Stimulated activated effector memory CD8-positive, alpha-beta T cell treated with anti-CD3 and anti-CD28 coated beads, Interleukin-12 subunit alpha, Interleukin-12 subunit beta, amount 100 ng/mL, for 72 hours (primary cell): ENCODE results near the gene ZNF43.
A peak's percentile ranks its signal among the peaks of the same experiment; 100 is the strongest.
"Not testable (repeated sequence)": the region's sequence is repeated elsewhere in the genome, so short reads cannot be mapped to it uniquely, and the experiment has no call there.

Experiments
- ATAC-seq: fragments of 150-1000 bp; cut with Tn5 transposase; 2 replicates; pipeline ENCODE4 v1.10.0; 2021
- DNase-seq, 2 donors: peaks; one replicate each; pipeline ENCODE4 v3.0.0; 2021 to 2022; ENCODE audit warnings: low spot score in 2 of 2
- H3K27ac Mint-ChIP-seq: one replicate; pipeline ENCODE4 v1.8.0; 2022; ENCODE audit warnings: mild to moderate bottlenecking, mixed read lengths
- H3K36me3 Mint-ChIP-seq: one replicate; pipeline ENCODE4 v1.8.0; 2022; ENCODE audit warnings: mild to moderate bottlenecking, mixed read lengths
- H3K4me1 Mint-ChIP-seq: one replicate; pipeline ENCODE4 v1.8.0; 2022; ENCODE audit warnings: mixed read lengths
- H3K4me3 Mint-ChIP-seq: one replicate; pipeline ENCODE4 v1.8.0; 2022; ENCODE audit warnings: mild to moderate bottlenecking, mixed read lengths
- H3K9me3 Mint-ChIP-seq: one replicate; pipeline ENCODE4 v1.8.0; 2022; ENCODE audit warnings: mixed read lengths

ZNF43 gene

DNA sequence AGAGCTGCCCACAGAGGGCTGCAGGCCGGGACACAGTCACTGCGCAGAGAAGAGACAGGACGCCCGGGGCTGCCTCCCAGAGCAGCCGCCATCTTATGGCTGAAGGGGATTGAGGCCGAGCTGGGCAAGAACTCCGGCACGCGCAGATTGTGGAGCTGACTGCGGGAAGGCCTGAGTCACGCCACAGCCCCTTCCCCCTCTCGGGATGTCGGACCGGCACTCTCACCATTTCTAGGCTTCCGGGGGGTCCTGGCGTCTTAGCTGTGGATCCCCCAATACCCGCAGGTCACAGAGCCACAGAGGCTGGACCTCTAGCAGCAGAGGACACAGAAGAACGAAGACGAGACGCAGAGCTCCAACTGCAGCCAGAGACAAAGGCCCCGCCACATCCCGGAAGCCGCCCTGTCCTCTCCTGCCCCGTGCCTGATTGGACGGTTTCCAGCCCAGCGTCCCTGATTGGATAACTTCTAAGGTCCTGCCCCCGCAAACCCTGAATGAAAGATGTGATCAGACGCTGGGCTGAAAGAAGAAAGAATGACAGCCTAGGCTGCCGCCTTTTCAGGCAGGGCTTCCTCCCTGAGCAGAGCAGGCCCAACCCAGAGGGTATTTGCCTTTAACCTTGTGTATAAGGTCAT lies at the start of gene ZNF43:
TSS of gene ZNF43 (minus strand) at position 373 of the 635 bp plus-strand sequence. CDS start at position 229, 144 bp downstream.
- DNase-seq, result peak; percentile 78 to 94
- H3K4me3 Mint-ChIP-seq, result peak within 1 kb of the TSS; percentile 99
- ATAC-seq, result peak; percentile 98
- H3K9me3 Mint-ChIP-seq, result no peaks in the 10 kb centered on the region
- H3K36me3 Mint-ChIP-seq, result peaks cover 64% of the 10 kb centered on the region
- peak within 1 kb of the TSS; percentile 99 for H3K27ac Mint-ChIP-seq
- peaks cover 23% of the 10 kb centered on the region for H3K4me1 Mint-ChIP-seq

DNA sequence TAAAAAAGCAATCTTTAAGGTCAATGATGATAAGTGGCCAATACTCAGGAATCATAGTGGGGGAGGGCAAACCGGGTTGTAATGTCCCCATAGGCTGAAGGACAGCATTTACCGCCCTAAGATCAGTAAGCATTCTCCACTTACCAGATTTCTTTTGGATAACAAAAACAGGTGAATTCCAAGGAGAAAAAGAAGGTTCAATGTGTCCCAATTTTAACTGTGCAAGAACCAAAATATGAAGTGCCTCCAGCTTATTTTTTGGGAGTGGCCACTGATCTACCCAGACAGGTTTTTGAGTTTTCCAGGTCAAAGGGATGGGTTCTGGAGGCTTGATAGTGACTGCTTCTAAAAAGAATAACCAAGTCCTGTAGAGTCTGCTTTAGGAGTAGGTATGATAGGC lies 49.5 kb upstream of the ZNF43 start:
- not testable (repeated sequence) for H3K4me1 Mint-ChIP-seq, H3K4me3 Mint-ChIP-seq, H3K9me3 Mint-ChIP-seq, DNase-seq, ATAC-seq, H3K27ac Mint-ChIP-seq, H3K36me3 Mint-ChIP-seq

DNA sequence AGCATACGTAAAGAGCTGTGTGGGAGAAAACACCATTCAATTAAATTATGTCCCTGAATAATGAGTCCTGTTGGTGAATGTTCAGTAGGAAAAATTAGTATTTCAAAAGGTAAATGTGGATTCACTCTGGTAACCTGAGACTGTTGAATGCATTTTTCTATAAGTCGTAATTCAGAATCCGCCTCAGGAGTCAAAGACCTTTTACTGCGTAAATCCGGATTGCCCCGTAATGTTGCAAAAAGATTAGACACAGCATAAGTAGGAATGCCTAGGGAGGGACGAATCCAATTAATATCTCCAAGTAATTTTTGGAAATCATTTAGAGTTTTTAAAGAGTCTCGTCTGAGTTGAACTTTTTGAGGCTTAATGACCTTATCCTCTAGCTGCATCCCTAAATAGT lies 48.8 kb upstream of the ZNF43 start:
- not testable (repeated sequence) for H3K36me3 Mint-ChIP-seq, H3K4me1 Mint-ChIP-seq, ATAC-seq, H3K27ac Mint-ChIP-seq, H3K9me3 Mint-ChIP-seq, DNase-seq, H3K4me3 Mint-ChIP-seq

DNA sequence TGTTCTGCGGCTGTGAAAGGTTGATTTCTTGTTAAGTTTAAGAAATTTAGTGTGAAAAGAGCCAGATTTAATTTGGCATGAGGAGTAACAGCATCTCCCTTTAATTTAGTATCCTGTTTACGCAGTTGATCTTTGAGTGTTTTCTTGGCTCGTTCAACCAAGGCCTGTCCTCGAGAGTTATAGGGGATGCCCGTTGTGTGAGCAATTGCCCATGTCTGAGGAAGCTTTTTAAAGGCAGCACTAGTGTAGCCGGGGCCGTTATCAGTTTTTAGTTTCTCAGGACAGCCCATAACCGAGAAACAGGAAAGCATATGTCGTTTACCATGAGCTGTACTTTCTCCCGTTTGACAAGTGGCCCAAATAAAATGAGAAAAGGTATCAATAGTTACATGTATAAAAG lies 47.5 kb upstream of the ZNF43 start:
- no peak overlapping the region for H3K27ac Mint-ChIP-seq
- H3K4me3 Mint-ChIP-seq, result no peak overlapping the region
- no peaks in the 10 kb centered on the region for H3K9me3 Mint-ChIP-seq
- no peaks in the 10 kb centered on the region for H3K4me1 Mint-ChIP-seq
- ATAC-seq (no peak), DNase-seq (no peak)
- no peaks in the 10 kb centered on the region for H3K36me3 Mint-ChIP-seq

DNA sequence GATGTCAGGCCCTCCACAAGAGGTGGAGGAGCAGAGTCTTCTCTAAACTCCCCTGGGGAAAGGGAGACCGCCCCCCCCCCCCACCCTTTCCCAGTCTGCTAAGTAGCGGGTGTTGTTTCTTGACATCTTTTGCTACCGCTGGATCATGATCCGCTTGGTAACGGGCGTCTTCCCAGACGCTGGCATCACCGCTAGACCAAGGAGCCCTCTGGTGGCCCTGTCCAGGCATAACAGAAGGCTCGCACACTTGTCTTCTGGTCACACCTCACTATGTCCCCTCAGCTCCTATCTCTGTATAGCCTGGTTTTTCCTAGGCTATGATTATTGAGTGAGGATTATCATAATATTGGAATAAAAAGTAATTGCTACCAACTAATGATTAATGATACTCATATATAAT lies 44.8 kb upstream of the ZNF43 start:
- DNase-seq, H3K4me1 Mint-ChIP-seq, H3K27ac Mint-ChIP-seq, H3K9me3 Mint-ChIP-seq, H3K36me3 Mint-ChIP-seq, H3K4me3 Mint-ChIP-seq, ATAC-seq: not testable (repeated sequence)

DNA sequence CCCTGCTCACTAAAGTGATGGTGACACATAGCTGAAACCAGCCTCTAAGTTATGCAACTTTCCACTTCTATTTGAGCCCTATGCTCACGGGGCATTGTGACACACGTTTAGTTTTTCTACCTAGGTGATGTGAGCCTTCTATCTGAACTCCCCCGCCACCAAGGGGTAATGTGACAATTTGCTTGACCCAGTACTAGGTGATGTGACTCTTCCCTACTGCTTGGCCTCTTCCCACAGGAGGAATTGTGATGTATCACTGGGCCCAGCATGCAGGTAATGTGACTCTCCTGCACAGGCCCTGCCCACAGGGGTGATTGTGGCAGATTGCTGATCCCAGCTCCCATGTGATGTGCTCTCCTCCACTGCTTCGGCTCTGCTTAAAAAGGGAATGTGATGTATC lies 42.7 kb upstream of the ZNF43 start:
- Mint-ChIP-seq H3K27ac (no peak overlapping the region), H3K36me3 (no peaks in the 10 kb centered on the region), H3K4me1 (no peaks in the 10 kb centered on the region), H3K9me3 (no peaks in the 10 kb centered on the region), H3K4me3 (no peak overlapping the region)
- DNase-seq, result no peak
- peak; percentile 24 for ATAC-seq

DNA sequence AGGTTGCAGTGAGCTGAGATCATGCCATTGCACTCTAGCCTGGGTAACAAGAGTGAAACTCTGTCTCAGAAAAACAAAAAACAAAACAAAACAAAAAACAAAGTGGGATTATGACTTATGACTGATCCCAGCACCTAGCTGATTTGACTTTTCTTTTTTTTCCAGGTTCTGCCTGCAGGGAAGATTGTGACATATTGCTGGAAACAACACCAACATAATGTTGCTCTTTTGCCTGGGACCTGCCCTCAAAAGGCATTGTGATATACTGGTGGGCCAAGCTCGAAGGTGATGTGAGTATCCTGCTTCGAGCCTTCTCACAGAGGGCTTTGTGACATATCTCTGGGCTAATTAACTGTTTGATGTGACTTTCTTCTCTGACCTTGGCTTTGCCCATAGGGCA lies 42.0 kb upstream of the ZNF43 start:
- Mint-ChIP-seq H3K36me3 (no peaks in the 10 kb centered on the region), H3K9me3 (no peaks in the 10 kb centered on the region), H3K4me3 (no peak overlapping the region), H3K27ac (no peak overlapping the region), H3K4me1 (no peaks in the 10 kb centered on the region)
- DNase-seq (no peak), ATAC-seq (no peak)

DNA sequence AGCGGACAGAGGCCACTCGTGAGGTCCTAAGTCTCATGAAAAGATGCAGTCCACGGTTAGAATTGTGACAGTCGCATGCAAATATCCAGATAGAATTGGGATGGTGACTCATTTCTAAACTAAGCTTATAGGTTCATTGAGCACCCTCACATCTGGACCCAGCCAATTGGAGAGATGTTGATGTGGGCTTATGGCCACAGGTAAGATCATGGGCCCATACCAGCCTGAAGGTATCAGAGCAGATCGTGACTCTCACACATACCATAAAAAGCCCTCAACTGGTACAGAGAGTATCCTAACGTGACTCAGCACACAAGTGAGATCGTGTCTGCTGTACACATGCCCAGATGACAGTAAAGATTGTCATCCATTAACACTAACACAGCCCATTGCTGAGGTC lies 40.6 kb upstream of the ZNF43 start:
- DNase-seq, H3K4me3 Mint-ChIP-seq, H3K4me1 Mint-ChIP-seq, H3K36me3 Mint-ChIP-seq, H3K27ac Mint-ChIP-seq, ATAC-seq, H3K9me3 Mint-ChIP-seq: not testable (repeated sequence)

DNA sequence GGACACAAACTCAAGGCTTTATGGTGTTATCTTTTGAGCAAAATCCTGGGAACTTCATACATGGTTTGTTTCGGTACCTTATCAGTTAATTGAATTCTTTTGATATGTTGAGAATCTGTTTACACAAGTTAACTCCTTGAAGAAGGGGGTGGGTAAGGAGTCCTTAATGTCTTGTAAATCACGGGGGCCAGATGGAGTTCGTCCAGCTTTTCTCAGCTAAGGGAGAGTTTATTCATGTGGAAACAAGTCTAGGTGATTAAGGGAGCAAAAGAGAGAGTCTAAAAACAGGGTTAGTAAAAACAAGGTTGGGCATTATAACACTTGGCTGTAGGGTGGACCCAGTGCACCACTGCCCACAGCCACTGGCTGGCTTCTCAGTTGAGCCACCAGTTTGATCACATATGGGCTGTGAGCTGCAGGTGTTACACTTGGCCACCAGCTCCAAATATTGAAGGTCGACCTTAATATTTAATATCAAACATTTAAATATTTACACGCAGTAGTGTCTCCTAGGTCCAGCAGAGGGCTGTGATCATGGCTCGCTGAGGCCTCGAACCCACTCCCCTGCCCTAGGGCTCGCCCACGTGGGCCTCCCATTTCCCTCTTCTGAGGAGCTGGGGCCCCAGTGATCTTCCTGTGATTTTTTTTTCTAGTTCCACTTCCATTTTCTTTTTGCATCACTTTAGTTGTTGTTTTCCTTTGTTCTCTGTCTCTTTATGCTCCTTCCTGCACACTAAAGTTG lies 21.0 kb upstream of the ZNF43 start:
- no peaks in the 10 kb centered on the region for H3K9me3 Mint-ChIP-seq
- H3K27ac Mint-ChIP-seq, result no peak overlapping the region
- no peak for DNase-seq
- no peak for ATAC-seq
- H3K4me3 Mint-ChIP-seq, result no peak overlapping the region
- H3K36me3 Mint-ChIP-seq, result no peaks in the 10 kb centered on the region
- no peaks in the 10 kb centered on the region for H3K4me1 Mint-ChIP-seq

DNA sequence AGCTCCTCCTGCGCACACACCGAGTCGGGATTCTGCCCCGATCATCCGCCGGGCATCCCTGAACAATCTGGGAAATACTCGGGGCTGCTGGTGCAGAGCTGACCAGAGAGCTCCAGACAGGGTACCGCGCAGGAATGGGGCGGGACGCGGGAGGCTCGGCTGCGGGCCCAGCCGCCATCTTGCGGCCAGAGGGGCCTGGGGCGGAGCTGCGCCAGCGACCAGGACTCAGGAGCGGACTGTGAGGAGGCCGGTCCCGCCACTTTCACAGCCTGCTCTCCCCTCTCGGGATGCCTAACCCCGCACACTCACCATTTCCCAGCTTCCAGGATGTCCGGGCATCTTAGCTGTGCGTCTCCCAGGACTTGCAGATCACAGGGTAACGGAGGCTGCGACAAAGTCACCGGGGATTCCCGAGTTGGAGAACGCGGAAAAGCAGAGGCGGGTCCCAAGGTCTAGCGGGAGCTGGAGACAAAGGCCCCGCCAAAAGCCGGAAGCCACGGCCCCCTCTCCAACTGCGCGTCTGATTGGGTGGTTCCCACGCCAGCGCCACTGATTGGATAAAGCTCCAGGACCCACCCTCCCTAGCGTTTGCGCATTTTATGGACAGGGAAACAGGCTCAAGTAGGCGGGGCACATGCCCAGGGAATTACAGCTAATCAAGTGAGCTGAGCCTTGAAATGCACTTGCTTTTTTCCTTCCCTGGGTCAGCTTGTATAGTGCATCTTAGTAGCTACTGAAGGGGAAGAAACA lies 15.8 kb upstream of the ZNF43 start:
- peak; percentile 74 to 93 for DNase-seq
- Mint-ChIP-seq H3K9me3 (no peaks in the 10 kb centered on the region), H3K4me3 (peak overlapping the region; percentile 81), H3K4me1 (peaks cover 16% of the 10 kb centered on the region), H3K27ac (peak overlapping the region; percentile 91), H3K36me3 (peaks cover 32% of the 10 kb centered on the region)
- ATAC-seq, result peak; percentile 99

DNA sequence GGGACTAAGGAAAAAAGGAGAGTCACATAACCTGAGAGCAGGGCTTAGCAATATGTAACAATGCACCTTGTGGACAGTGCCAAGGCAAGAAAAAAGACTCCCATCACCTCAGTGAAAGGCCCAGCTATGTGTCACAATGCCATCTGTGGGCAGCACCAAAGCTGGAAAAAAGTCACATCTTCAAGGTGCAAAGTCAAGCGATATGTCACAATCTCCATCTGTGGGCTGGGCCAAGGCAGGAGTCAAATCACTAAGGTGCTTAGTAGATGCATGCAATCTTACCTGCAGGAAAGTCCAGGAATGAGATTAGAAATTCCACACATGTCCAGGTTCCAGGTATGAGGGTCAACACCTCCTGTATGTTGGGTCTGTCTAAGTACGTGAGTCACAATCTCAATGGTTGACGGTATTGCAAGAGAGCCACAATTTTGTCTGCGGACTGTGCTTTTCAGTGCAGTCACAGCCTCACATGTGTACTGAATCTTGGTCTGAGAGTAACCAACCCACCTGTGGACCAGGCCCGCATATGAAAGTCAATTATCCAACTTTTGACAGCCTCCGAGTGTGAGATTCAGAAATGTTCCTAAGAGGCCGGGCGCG lies 14.8 kb upstream of the ZNF43 start:
- ATAC-seq (no peak), DNase-seq (no peak)
- Mint-ChIP-seq H3K4me1 (peaks cover 16% of the 10 kb centered on the region), H3K36me3 (peaks cover 42% of the 10 kb centered on the region), H3K27ac (peak overlapping the region; percentile 91), H3K4me3 (peak overlapping the region; percentile 81), H3K9me3 (no peaks in the 10 kb centered on the region)

DNA sequence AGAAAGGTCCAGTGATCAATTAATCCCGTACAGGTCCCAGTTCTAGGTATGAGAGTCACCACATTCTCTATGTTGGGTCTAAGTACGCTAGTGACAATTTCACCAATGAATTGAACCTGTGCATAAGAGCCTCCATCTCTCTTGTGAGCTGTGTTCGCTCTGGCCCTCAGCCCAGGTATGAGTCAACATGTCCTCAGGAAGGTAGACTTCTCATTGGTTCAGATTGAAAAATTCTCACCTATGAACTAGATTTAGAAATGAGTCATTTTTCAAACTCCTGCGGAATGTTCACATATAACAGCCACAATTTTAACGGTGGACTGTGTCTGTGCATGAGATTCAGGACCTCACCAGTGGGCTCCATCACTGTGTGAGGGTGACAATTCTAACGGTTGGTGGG lies 12.7 kb upstream of the ZNF43 start:
- Mint-ChIP-seq H3K9me3 (no peaks in the 10 kb centered on the region), H3K36me3 (peaks cover 63% of the 10 kb centered on the region), H3K4me1 (peaks cover 16% of the 10 kb centered on the region), H3K4me3 (no peak overlapping the region), H3K27ac (no peak overlapping the region)
- DNase-seq (no peak), ATAC-seq (no peak)

DNA sequence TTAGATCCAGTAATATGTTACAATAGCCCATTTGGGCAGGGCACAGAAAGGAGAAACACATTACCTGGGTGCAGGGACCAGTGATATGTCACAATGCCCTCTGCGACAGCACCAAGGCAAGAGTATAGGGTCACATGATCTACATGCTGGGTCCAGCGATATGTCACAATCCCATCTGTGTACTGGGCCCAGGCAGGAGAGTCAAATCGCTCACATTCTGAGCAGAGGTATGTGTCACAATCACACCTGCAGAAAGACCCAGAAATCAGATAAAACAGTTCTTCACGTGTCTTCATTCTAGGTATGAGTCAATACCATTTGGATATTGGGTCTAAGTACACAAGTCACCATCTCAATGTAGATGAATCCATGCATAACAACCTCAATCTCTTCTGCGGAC lies 7.1 kb upstream of the ZNF43 start:
- DNase-seq, result no peak
- peaks cover 5% of the 10 kb centered on the region for H3K4me1 Mint-ChIP-seq
- H3K36me3 Mint-ChIP-seq, result peaks cover 94% of the 10 kb centered on the region
- no peaks in the 10 kb centered on the region for H3K9me3 Mint-ChIP-seq
- H3K4me3 Mint-ChIP-seq, result no peak overlapping the region
- no peak overlapping the region for H3K27ac Mint-ChIP-seq
- no peak for ATAC-seq

DNA sequence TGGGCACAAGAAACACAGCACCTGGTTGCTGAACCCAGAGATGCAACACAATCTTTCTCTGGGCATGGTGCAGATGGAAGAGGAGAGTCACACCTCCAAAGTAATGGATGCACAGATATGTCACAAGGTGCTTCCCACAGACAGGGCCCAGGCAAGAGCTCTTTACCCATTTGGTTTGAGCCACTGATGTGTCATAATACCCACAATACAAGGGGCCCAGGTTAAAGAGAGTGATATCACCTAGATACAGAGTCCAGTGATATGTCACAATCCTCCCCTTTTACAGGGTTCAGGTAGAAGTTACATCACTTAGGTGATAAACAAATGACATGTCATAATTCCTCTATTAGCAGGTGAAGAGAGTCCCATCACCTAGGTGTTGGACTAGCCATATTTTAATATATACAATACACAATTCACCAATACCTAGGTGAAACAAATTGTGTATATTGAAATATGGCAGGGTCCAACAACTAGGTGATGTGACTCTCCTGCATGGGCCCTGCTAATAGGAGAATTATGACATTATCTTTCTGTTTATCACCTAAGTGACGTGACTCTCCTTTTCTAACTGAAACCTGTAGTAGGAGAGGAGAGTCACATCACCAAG lies 5.6 kb upstream of the ZNF43 start:
- Mint-ChIP-seq H3K36me3 (peaks cover 86% of the 10 kb centered on the region), H3K9me3 (no peaks in the 10 kb centered on the region), H3K27ac (no peak overlapping the region), H3K4me1 (no peaks in the 10 kb centered on the region), H3K4me3 (no peak overlapping the region)
- DNase-seq, result no peak
- ATAC-seq, result peak; percentile 66

DNA sequence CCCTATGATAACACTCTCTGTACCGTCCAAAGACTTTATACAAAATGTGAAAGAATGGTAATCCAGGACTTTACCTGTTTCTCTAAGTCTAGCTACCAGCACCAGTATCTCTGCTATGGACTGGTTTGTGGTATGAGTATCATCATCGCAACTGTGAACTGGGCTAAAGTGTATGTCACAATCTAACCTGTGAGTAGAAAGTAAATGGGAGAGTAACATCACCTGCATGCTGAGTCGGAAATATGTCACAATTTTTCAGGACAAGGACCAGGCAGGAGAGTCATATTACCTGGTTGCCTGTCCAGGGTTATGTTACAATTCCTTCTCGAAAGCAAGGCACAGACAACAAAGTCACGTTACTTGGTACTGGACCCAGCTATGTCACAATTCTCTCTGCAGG lies 5.1 kb upstream of the ZNF43 start:
- peaks cover 85% of the 10 kb centered on the region for H3K36me3 Mint-ChIP-seq
- no peak overlapping the region for H3K27ac Mint-ChIP-seq
- ATAC-seq (no peak), DNase-seq (no peak)
- H3K4me1 Mint-ChIP-seq, result no peaks in the 10 kb centered on the region
- no peaks in the 10 kb centered on the region for H3K9me3 Mint-ChIP-seq
- H3K4me3 Mint-ChIP-seq, result no peak overlapping the region
